NCI-H1436 (cell line): ENCODE measurements around the gene ABLIM2.

ENCODE experiments used
- DNase-seq: peaks from one replicate; lab custom pipeline; 2025; lab: John Stamatoyannopoulos, UW

The ABLIM2 gene

GRCh38 chr4:8103421-8104390 is 54.9 kb downstream of the ABLIM2 start:
- no peak for DNase-seq

- no peak for DNase-seq
Observed at GRCh38 chr4:8102831-8103230, 55.8 kb downstream of the ABLIM2 start.

- DNase-seq = no peak
Observed at GRCh38 chr4:8102076-8102355, 56.6 kb downstream of the ABLIM2 start.

- no peak for DNase-seq
Observed at GRCh38 chr4:8101213-8102075, 57.2 kb downstream of the ABLIM2 start.

GRCh38 chr4:8099981-8100464 is 58.6 kb downstream of the ABLIM2 start:
- DNase-seq = no peak

DNA sequence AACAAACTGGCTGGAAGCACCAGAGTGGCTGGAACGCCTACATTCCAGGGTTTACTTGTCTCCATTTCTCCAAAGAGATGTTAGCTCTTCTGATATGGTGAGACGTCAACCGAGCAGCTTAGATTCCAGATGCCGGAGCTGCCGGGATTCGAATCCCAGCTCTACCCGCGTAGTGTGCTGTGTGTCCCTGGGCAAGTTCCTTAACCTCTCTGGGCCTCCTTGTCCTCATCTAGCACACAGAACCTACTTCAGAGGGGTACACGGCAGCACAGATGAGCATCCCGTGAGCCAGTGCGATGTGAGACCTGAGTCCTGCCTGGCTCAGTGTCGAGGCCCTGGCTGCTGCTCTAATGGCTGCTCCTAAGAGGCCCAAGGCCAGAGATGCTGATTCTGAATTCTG is 60.1 kb downstream of the ABLIM2 start:
- no peak for DNase-seq

GRCh38 chr4:8097721-8098345 is 60.8 kb downstream of the ABLIM2 start:
- DNase-seq = no peak

- no peak for DNase-seq
Observed at GRCh38 chr4:8097141-8097541, 61.5 kb downstream of the ABLIM2 start.

- DNase-seq = no peak
Observed at GRCh38 chr4:8096690-8097061, 61.9 kb downstream of the ABLIM2 start.

- DNase-seq = no peak
Observed at GRCh38 chr4:8095956-8096689, 62.5 kb downstream of the ABLIM2 start.

- no peak for DNase-seq
Observed at GRCh38 chr4:8093587-8094274, 64.9 kb downstream of the ABLIM2 start.

DNA sequence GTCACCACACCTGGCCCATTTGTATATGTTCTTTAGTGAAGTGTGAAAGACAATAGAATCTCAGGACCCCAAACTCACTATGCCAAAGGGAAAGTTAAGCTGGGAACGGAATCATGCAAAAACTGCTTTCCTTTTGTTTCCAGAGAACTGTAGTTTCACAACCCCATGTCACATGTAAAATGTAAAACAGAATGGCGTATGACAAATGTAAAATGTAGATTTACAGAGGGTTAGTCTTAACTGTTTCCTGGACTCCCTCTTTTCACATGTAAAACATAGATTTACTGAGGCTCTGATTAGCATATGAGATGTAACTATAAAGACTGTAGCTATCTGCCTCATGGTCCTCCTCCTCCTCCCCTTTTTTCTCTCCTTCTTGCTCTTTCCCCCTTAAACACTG is 66.3 kb downstream of the ABLIM2 start:
- no peak for DNase-seq

- no peak for DNase-seq
Observed at GRCh38 chr4:8090744-8091301, 67.8 kb downstream of the ABLIM2 start.

- DNase-seq = no peak
Observed at GRCh38 chr4:8090312-8090711, 68.3 kb downstream of the ABLIM2 start.

GRCh38 chr4:8089862-8090261 is 68.8 kb downstream of the ABLIM2 start:
- no peak for DNase-seq

DNA sequence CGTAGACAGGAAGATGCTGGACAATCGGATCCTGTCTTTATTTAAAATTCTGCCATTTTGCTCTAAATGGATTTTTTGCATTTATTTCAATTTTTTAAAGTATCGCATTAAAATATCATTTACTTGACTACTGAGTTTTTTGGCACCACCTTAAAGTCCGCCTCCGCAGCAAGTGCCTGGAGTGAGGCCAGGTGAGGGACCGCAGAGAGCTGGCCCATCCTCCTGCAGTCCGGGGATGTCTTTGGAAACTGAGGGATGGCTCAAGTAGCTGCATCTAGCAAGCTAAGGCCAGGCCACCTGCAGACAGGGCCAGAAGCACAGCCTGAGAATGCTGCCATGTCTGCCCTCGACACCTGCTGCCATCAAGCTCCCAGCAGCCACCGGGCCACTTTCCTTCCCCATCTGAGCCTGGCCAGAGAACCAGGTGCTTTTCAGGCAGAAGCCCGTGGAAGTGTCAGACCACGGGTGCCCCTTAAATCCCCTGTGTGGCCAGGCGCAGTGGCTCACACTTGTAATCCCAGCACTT is 69.6 kb downstream of the ABLIM2 start:
- DNase-seq = no peak

DNA sequence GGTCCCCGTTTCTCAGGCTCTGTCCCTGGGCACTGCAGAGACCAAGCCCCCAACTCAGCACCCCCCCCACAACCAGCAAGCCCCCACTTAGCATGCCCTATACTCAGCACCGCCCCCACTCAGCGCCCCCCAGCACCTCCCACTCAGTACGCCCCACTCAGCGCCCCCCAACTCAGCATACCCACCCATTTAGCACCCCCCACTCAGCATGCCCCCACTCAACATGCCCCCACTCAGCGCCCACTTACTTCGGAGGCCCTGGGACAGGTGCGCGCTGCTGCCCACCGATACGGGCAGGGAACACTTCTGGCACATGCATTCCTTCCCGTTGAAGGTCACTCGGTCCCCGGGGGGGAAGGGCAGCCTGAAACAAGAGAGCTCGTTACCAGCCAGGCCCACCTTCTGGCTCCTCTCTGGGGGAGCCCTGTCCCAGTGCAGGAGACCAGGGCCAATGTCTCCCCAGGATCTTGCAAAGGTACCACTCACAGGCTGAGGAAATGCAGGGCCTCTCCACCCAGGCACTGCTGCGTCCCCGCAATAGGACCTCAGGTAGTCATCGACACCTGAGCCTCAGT is 70.6 kb downstream of the ABLIM2 start:
- DNase-seq = no peak

- DNase-seq = no peak
Observed at GRCh38 chr4:8086783-8087445, 71.7 kb downstream of the ABLIM2 start.

DNA sequence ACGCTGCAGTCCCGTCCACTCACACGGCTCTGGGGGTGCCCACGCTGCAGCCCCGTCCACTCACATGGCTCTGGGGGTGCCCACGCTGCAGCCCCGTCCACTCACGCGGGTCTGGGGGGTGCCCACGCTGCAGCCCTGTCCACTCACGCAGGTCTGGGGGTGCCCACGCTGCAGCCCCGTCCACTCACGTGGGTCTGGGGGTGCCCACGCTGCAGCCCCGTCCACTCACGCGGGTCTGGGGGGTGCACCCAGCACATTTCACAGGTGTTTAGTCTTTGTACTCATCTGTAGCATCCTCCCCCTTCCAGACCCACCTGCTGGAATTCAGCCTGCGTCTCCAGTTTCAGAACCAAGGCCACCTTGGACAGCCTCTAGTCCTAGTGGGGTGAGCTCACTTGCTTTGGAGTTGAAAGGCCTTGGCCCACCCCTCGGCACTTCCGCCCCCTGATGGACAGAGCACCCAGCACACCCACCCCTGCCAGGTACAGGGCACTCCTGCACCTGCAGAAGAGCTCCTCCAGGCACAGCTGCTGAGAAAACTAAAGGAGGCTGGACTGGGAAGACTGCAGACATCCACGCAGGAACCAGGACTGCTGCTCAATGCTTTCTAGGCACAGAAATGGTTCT is 73.0 kb downstream of the ABLIM2 start:
- no peak for DNase-seq
